NK-92 (cell line): Measurements from ENCODE around the gene NCK1.
A peak's percentile ranks its signal among the peaks of the same experiment; 100 is the strongest.

Source experiments
- DNase-seq: peaks from one replicate; lab custom pipeline; 2025; ENCODE audit not compliant: unreplicated experiment; lab: John Stamatoyannopoulos, UW

The NCK1 gene

GRCh38 chr3:136861890-136862616, at the start of gene NCK1:
NCK1 (plus strand) TSS chr3:136862208; CDS start chr3:136928002, 65,794 bp downstream.
- DNase-seq, result peak; percentile 93

- DNase-seq, result no peak
Measured at GRCh38 chr3:136817448-136817847, 44.6 kb upstream of the NCK1 start.

- DNase-seq, result no peak
Measured at GRCh38 chr3:136818191-136818768, 43.7 kb upstream of the NCK1 start.

GRCh38 chr3:136818769-136819391, 43.1 kb upstream of the NCK1 start, which contains the start of gene SLC35G2:
SLC35G2 (plus strand) TSS chr3:136819126; CDS start chr3:136854461, 35,335 bp downstream.
- no peak for DNase-seq

- DNase-seq, result no peak
Measured at GRCh38 chr3:136819392-136819730, 42.6 kb upstream of the NCK1 start.

GRCh38 chr3:136819731-136820679, 42.0 kb upstream of the NCK1 start:
- DNase-seq, result no peak

- no peak for DNase-seq
Measured at GRCh38 chr3:136831461-136831860, 30.5 kb upstream of the NCK1 start.

- DNase-seq, result no peak
Measured at GRCh38 chr3:136835089-136835812, 26.8 kb upstream of the NCK1 start.

- no peak for DNase-seq
Measured at GRCh38 chr3:136835813-136836510, 26.0 kb upstream of the NCK1 start.

- no peak for DNase-seq
Measured at GRCh38 chr3:136836511-136837156, 25.4 kb upstream of the NCK1 start.

GRCh38 chr3:136838641-136839555, 23.1 kb upstream of the NCK1 start:
- no peak for DNase-seq

- DNase-seq, result no peak
Measured at GRCh38 chr3:136839556-136839931, 22.5 kb upstream of the NCK1 start.

- DNase-seq, result no peak
Measured at GRCh38 chr3:136840252-136840651, 21.8 kb upstream of the NCK1 start.

- DNase-seq, result no peak
Measured at GRCh38 chr3:136842294-136842693, 19.7 kb upstream of the NCK1 start.

GRCh38 chr3:136844724-136845123, 17.3 kb upstream of the NCK1 start:
- no peak for DNase-seq

- no peak for DNase-seq
Measured at GRCh38 chr3:136852180-136852579, 9.8 kb upstream of the NCK1 start.

- no peak for DNase-seq
Measured at GRCh38 chr3:136856665-136857064, 5.3 kb upstream of the NCK1 start.

GRCh38 chr3:136858381-136858780, 3.6 kb upstream of the NCK1 start:
- no peak for DNase-seq
